PC-9 (cell line): ENCODE data around the gene PPIL6. TPM values are rescaled to one million over a fixed set of nuclear protein-coding genes. Genes with fewer than 3 reads are reported as not detected.

ENCODE experiments used
- BruUV-seq: library from RNA; stranded (reverse); fragments of 400-500 nt; replicated peaks from 2 replicates; lab custom pipeline; 2021; lab: Mats Ljungman, UMichigan
- CTCF ChIA-PET: fragments of 300-600 bp; sonication (Branson Sonifier 250); formaldehyde crosslinking; loops from one replicate; lab custom pipeline; 2022; ENCODE audit warnings: antibody characterized with exemption; lab: Charles Lee
- POLR2A ChIA-PET: fragments of 300-600 bp; sonication (Branson Sonifier 250); formaldehyde crosslinking; loops from one replicate; lab custom pipeline; 2022; ENCODE audit warnings: antibody characterized with exemption; ENCODE audit not compliant: unreplicated experiment; lab: Charles Lee
- DNase-seq, 2 experiments: peaks; one replicate each; pipeline versions ENCODE4 v3.0.0 to v3.0.0-alpha.2; 2015 to 2022; ENCODE audit warnings: mixed read lengths in 1 of 2
- H2AFZ ChIP-seq: fragments of 200-600 bp; sonication (generic); 2 replicates; pipeline ENCODE4 v1.8.1; 2017; ENCODE audit warnings: antibody characterized with exemption
- H3F3A ChIP-seq: fragments of 200-600 bp; sonication (generic); 2 replicates; pipeline ENCODE4 v1.8.1; 2017; ENCODE audit warnings: antibody characterized with exemption, mild to moderate bottlenecking, low read depth; ENCODE audit not compliant: insufficient read depth
- H3K27ac ChIP-seq: fragments of 200-600 bp; sonication (generic); 2 replicates; pipeline ENCODE4 v1.6.1; 2016; ENCODE audit warnings: mixed run types
- H3K27me3 ChIP-seq: fragments of 200-600 bp; sonication (generic); 2 replicates; pipeline ENCODE4 v1.6.1; 2016; ENCODE audit warnings: low read depth, mixed run types; ENCODE audit not compliant: insufficient read depth
- H3K36me3 ChIP-seq: fragments of 200-600 bp; sonication (generic); 2 replicates; pipeline ENCODE4 v1.6.1; 2016; ENCODE audit warnings: low read depth, mixed run types
- H3K4me1 ChIP-seq: fragments of 200-600 bp; sonication (generic); replicated peaks from 2 replicates; pipeline ENCODE4 v1.6.1; 2016; ENCODE audit warnings: mixed run types; ENCODE audit not compliant: insufficient read depth
- H3K4me2 ChIP-seq: fragments of 200-600 bp; sonication (generic); 2 replicates; pipeline ENCODE4 v1.6.1; 2017; ENCODE audit warnings: mixed run types
- H3K4me3 ChIP-seq: fragments of 200-600 bp; sonication (generic); 2 replicates; pipeline ENCODE4 v1.6.1; 2016; ENCODE audit warnings: mixed run types
- H3K79me2 ChIP-seq: fragments of 200-600 bp; sonication (generic); 2 replicates; pipeline ENCODE4 v1.6.1; 2017; ENCODE audit warnings: low read depth, mixed run types
- H3K9me2 ChIP-seq: fragments of 200-600 bp; sonication (generic); 2 replicates; pipeline ENCODE4 v1.8.1; 2017; ENCODE audit warnings: mild to moderate bottlenecking; ENCODE audit not compliant: insufficient read depth
- H3K9me3 ChIP-seq: fragments of 200-600 bp; sonication (generic); 2 replicates; pipeline ENCODE4 v1.8.1; 2016; ENCODE audit warnings: low read depth; ENCODE audit not compliant: insufficient read depth
- H4K20me1 ChIP-seq: fragments of 200-600 bp; sonication (generic); 2 replicates; pipeline ENCODE4 v1.8.1; 2017; ENCODE audit not compliant: insufficient read depth
- CTCF ChIP-seq: fragments of 200-600 bp; sonication (generic); conservative IDR thresholded peaks from 2 replicates; pipeline ENCODE4 v1.6.1; 2017; ENCODE audit warnings: mixed run types, antibody characterized with exemption, mild to moderate bottlenecking, moderate library complexity
- EZH2 ChIP-seq: fragments of 200-600 bp; sonication (generic); IDR thresholded peaks from 2 replicates; pipeline ENCODE4 v1.8.0; 2017; ENCODE audit warnings: antibody characterized with exemption, low read depth
- intact Hi-C: fragments of 100-400 bp; cut with micrococcal nuclease; formaldehyde crosslinking; loops from one replicate; pipeline ENCODE4 v1.10.0; 2022; ENCODE audit not compliant: unreplicated experiment
- total RNA-seq: library from RNA; stranded (reverse); gene quantifications from 2 replicates; pipeline ENCODE4 v1.2.3, GENCODE V29; 2021

PPIL6 gene
- total RNA-seq, 1 experiment from 2014 or later: 15.5 TPM

- BruUV-seq: no TSS peak
- Histone ChIP-seq H3K4me2 (no peak overlapping the region), H2AFZ (no peak overlapping the region), H3K36me3 (no peaks in the 10 kb centered on the region), H3K4me3 (no peak overlapping the region), H3K27ac (no peak overlapping the region), H3K9me2 (no peaks in the 10 kb centered on the region), H3K9me3 (no peaks in the 10 kb centered on the region), H3K27me3 (no peaks in the 10 kb centered on the region), H3K4me1 (0 out of 2 replicates have a peak, but pooled peaks cover 5% of the 10 kb centered on the region), H3F3A (0 out of 2 replicates have a peak, but pooled peaks cover 8% of the 10 kb centered on the region), H4K20me1 (no peaks in the 10 kb centered on the region), H3K79me2 (no peaks in the 10 kb centered on the region)
- intact Hi-C loops: no loop called here
- POLR2A ChIA-PET: interaction anchor here (0.6 kb wide), 2 partner anchors 41 to 1099 kb away, joined by 3 to 16 read pairs; no protein-coding TSS in a partner anchor
- TF ChIP-seq EZH2 (no peak), CTCF (no peak)
- DNase-seq: no peak
- CTCF ChIA-PET: interaction anchor here (0.5 kb wide), 1 partner anchor 286 kb away, joined by 4 read pairs; no protein-coding TSS in a partner anchor
Measured at GRCh38 chr6:109393157-109393885, 47.1 kb downstream of the PPIL6 start.

GRCh38 chr6:109389650-109390274 is 50.7 kb downstream of the PPIL6 start:
- DNase-seq: no peak
- H3K27ac ChIP-seq: no peak overlapping the region

More at GRCh38 chr6:109389650-109390274, 50.7 kb downstream of the PPIL6 start:
- no peaks in the 10 kb centered on the region for H3K9me3 ChIP-seq
- H3K4me3 ChIP-seq: no peak overlapping the region
- H3K9me2 ChIP-seq: no peaks in the 10 kb centered on the region
- no peaks in the 10 kb centered on the region for H4K20me1 ChIP-seq
- H3K36me3 ChIP-seq: no peaks in the 10 kb centered on the region
- H3K79me2 ChIP-seq: no peaks in the 10 kb centered on the region
- no peak overlapping the region for H3K4me2 ChIP-seq
- H3F3A ChIP-seq: peaks cover 8% of the 10 kb centered on the region; the same call in 1 of the 2 replicates
- BruUV-seq: no TSS peak
- H3K4me1 ChIP-seq: peaks cover 15% of the 10 kb centered on the region
- no peak for TF ChIP-seq EZH2
- TF ChIP-seq CTCF: no peak
- no peak overlapping the region for H2AFZ ChIP-seq
- POLR2A ChIA-PET: no interaction called here
- CTCF ChIA-PET: no interaction called here
- intact Hi-C loops: loop anchor here (10.0 kb wide), 1 partner anchor 665 kb away; no protein-coding TSS in a partner anchor
- no peaks in the 10 kb centered on the region for H3K27me3 ChIP-seq
